ENCODE measurements around the gene MRPS31. TPM values are rescaled to one million over a fixed set of nuclear protein-coding genes. Genes with fewer than 3 reads are reported as not detected.
"Not testable (repeated sequence)": the region's sequence is repeated elsewhere in the genome, so short reads cannot be mapped to it uniquely, and the experiment has no call there.

The MRPS31 gene
- total and polyA plus RNA-seq, 11 donors: 21.9 to 62.7 (median 29.1) TPM

DNA sequence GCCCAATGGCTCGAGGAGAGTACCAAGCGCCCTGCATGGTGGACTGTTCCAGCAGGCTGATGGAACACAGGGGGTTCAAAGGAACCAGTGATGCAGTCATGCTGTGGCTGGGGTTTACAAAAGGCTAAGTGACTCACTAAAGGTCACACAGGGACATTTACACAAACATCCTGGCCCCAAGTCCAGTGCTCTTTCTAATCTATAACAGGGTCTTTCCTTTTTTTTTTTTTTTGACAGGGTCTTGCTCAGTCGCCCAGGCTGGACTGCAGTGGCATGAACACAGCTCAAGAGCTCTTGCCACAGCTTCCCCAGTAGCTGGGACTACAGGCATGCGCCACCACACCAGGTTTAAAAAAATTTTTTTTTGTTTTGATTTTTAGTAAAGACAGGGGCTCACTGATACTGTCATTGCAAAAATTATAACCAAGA is 15.6 kb upstream of the MRPS31 start:
- 85 to 91% (median 89%) methylated on average over 4 of the region's 4 CpGs for WGBS, 4 donors
- DNase-seq (no peak), ATAC-seq (no peak)
- Histone ChIP-seq H3K27me3 (no peaks in the 10 kb centered on the region), H3K36me3 (no peaks in the 10 kb centered on the region), H3K4me3 (no peak overlapping the region), H3K4me1 (peaks cover 0 to 18% (median 8%) of the 10 kb centered on the region in 12 donors), H3K27ac (no peak overlapping the region), H3K9me3 (no peaks in the 10 kb centered on the region)
- intact Hi-C loops (cut with DNase I): loop anchor here in 4 of 10 donors (5.0 to 10.0 kb wide), 3 partner anchors 276 to 1752 kb away; partner anchors contain the start of genes WBP4 (in 3 of the 4), NHLRC3 (in 2 of the 4) and PROSER1 (in 2 of the 4)
- TF ChIP-seq, protein P1, sequence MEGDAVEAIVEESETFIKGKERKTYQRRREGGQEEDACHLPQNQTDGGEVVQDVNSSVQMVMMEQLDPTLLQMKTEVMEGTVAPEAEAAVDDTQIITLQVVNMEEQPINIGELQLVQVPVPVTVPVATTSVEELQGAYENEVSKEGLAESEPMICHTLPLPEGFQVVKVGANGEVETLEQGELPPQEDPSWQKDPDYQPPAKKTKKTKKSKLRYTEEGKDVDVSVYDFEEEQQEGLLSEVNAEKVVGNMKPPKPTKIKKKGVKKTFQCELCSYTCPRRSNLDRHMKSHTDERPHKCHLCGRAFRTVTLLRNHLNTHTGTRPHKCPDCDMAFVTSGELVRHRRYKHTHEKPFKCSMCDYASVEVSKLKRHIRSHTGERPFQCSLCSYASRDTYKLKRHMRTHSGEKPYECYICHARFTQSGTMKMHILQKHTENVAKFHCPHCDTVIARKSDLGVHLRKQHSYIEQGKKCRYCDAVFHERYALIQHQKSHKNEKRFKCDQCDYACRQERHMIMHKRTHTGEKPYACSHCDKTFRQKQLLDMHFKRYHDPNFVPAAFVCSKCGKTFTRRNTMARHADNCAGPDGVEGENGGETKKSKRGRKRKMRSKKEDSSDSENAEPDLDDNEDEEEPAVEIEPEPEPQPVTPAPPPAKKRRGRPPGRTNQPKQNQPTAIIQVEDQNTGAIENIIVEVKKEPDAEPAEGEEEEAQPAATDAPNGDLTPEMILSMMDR (IDR thresholded peaks at IDR 0.05): no peak
- no peak for TF ChIP-seq POLR2A (IDR thresholded peaks at IDR 0.05)

DNA sequence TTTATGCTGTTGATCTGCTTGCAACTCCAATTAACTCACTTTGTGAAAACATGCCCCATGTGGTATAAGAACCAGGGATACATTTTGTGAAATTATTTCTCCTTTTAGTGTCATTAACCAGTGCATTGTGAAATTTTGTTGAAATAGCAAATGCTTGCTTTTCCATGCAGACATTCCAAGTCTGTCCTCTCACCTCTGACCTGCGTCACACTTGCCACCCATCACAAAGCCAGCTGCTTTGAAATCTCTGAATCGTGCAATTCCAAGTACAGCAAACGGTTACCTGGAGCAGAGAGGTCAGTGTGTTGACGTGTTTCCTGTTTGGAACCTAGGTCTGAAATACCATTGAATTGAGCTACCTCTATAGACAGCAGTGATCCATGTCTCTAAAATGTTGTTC is 13.6 kb upstream of the MRPS31 start:
- Histone ChIP-seq H3K4me1 (peaks cover 0 to 11% (median 4%) of the 10 kb centered on the region in 12 donors), H3K27ac (no peak overlapping the region), H3K4me3 (no peak overlapping the region), H3K9me3 (no peaks in the 10 kb centered on the region), H3K27me3 (no peaks in the 10 kb centered on the region), H3K36me3 (no peaks in the 10 kb centered on the region)
- ATAC-seq: no peak
- 76 to 89% (median 79%) methylated on average over 4 of the region's 4 CpGs for WGBS, 4 donors
- TF ChIP-seq POLR2A (IDR thresholded peaks at IDR 0.05): no peak
- TF ChIP-seq, protein P1 (IDR thresholded peaks at IDR 0.05): no peak
- intact Hi-C loops (cut with DNase I): loop anchor here in 3 of 10 donors (10.0 kb wide), 2 partner anchors 280 to 1750 kb away; partner anchors contain the start of genes NHLRC3 (in 2 of the 3), PROSER1 (in 2 of the 3) and WBP4 (in 1 of the 3)
- no peak for DNase-seq

DNA sequence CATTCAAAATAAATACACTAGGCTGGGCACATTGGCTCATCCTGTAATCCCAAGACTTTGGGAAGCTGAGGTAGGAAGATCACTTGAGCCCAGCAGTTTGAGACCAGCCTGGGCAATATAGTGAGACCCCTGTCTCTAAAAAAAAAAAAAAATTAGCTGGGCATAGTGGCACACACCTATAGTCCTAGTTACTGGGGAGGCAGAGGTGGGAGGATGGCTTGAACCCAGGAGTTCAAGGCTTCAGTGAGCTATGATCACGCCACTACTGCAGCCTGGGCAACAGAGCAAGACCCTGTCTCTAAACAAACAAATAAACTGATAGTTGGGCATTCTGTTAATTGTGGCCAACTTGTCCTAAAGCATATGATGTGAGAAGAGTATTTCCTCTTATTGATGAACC is 12.0 kb upstream of the MRPS31 start:
- not testable (repeated sequence) for H3K36me3 ChIP-seq, H3K9me3 ChIP-seq, H3K4me3 ChIP-seq, H3K27ac ChIP-seq, ATAC-seq, H3K4me1 ChIP-seq, H3K27me3 ChIP-seq, DNase-seq
- intact Hi-C loops (cut with DNase I): loop anchor here in 3 of 10 donors (10.0 kb wide), 2 partner anchors 282 to 1748 kb away; partner anchors contain the start of genes NHLRC3 (in 2 of the 3), PROSER1 (in 2 of the 3) and WBP4 (in 1 of the 3)
- 88 to 100% (median 94%) methylated on average over 1 of the region's 1 CpG for WGBS, 4 donors

DNA sequence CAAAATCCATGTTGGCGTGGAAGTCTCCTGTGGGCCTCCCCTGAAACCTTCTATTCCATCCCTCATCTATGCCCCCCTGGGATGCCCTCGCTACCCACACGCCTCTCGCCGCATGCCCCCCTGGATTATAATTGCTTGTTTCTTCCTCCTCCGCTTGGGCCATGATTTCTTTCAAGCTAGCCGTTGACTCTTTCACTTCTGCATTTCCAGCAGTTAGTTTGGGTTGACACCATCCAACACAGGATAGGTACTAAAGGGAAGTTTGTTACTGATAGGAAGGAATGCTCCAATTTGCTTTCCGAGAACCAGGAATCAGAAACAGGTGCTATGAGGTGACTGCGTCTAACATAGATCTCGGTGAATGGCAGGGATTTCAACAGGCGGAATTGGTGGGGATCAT is 10.7 kb upstream of the MRPS31 start:
- 92% methylated on average over 11 of the region's 11 CpGs for WGBS, 4 donors
- Histone ChIP-seq H3K4me1 (peaks cover 0 to 16% (median 2%) of the 10 kb centered on the region in 12 donors), H3K9me3 (no peaks in the 10 kb centered on the region), H3K4me3 (no peak overlapping the region), H3K36me3 (no peaks in the 10 kb centered on the region), H3K27ac (no peak overlapping the region), H3K27me3 (no peaks in the 10 kb centered on the region)
- TF ChIP-seq POLR2A (IDR thresholded peaks at IDR 0.05): no peak
- TF ChIP-seq, protein P1 (IDR thresholded peaks at IDR 0.05): no peak
- ATAC-seq (no peak), DNase-seq (no peak)
- intact Hi-C loops (cut with DNase I): loop anchor here in 3 of 10 donors (10.0 kb wide), 2 partner anchors 283 to 1747 kb away; partner anchors contain the start of genes NHLRC3 (in 2 of the 3), PROSER1 (in 2 of the 3) and WBP4 (in 1 of the 3)

Data from heart left ventricle (tissue), 16 donors.